ENCODE results near the gene LGALS9B. TPM values are rescaled to one million over a fixed set of nuclear protein-coding genes. Genes with fewer than 3 reads are reported as not detected.
"Not testable (repeated sequence)": the region's sequence is repeated elsewhere in the genome, so short reads cannot be mapped to it uniquely, and the experiment has no call there.

Gene LGALS9B
- not detected for polyA plus RNA-seq (ENCODE audit: insufficient read length in 4 of 4)

GRCh38 chr17:20467447-20467846 is at the start of gene LGALS9B:
Gene LGALS9B (minus strand): TSS chr17:20467539. CDS start chr17:20467470, 69 bp downstream.
- DNase-seq (ENCODE audit: low read depth in 4 of 4, low spot score in 3 of 4) = not testable (repeated sequence)

GRCh38 chr17:20516986-20517385 is 49.6 kb upstream of the LGALS9B start:
- not testable (repeated sequence) for DNase-seq (ENCODE audit: low read depth in 4 of 4, low spot score in 3 of 4)

GRCh38 chr17:20515099-20515498 is 47.8 kb upstream of the LGALS9B start:
- not testable (repeated sequence) for DNase-seq (ENCODE audit: low read depth in 4 of 4, low spot score in 3 of 4)

GRCh38 chr17:20513539-20513938 is 46.2 kb upstream of the LGALS9B start:
- DNase-seq (ENCODE audit: low read depth in 4 of 4, low spot score in 3 of 4) = not testable (repeated sequence)

GRCh38 chr17:20512378-20512777 is 45.0 kb upstream of the LGALS9B start:
- DNase-seq (ENCODE audit: low read depth in 4 of 4, low spot score in 3 of 4) = not testable (repeated sequence)

GRCh38 chr17:20511778-20512177 is 44.4 kb upstream of the LGALS9B start:
- not testable (repeated sequence) for DNase-seq (ENCODE audit: low read depth in 4 of 4, low spot score in 3 of 4)

- not testable (repeated sequence) for DNase-seq (ENCODE audit: low read depth in 4 of 4, low spot score in 3 of 4)
Observed at GRCh38 chr17:20505333-20505732, 38.0 kb upstream of the LGALS9B start.

- not testable (repeated sequence) for DNase-seq (ENCODE audit: low read depth in 4 of 4, low spot score in 3 of 4)
Observed at GRCh38 chr17:20504388-20505066, 37.2 kb upstream of the LGALS9B start.

- DNase-seq (ENCODE audit: low read depth in 4 of 4, low spot score in 3 of 4) = not testable (repeated sequence)
Observed at GRCh38 chr17:20501896-20502295, 34.6 kb upstream of the LGALS9B start.

- DNase-seq (ENCODE audit: low read depth in 4 of 4, low spot score in 3 of 4) = not testable (repeated sequence)
Observed at GRCh38 chr17:20500346-20500745, 33.0 kb upstream of the LGALS9B start.

- not testable (repeated sequence) for DNase-seq (ENCODE audit: low read depth in 4 of 4, low spot score in 3 of 4)
Observed at GRCh38 chr17:20495420-20495819, 28.1 kb upstream of the LGALS9B start.

- DNase-seq (ENCODE audit: low read depth in 4 of 4, low spot score in 3 of 4) = not testable (repeated sequence)
Observed at GRCh38 chr17:20494735-20495134, 27.4 kb upstream of the LGALS9B start.

- DNase-seq (ENCODE audit: low read depth in 4 of 4, low spot score in 3 of 4) = not testable (repeated sequence)
Observed at GRCh38 chr17:20494147-20494546, 26.8 kb upstream of the LGALS9B start.

GRCh38 chr17:20492971-20493370 is 25.6 kb upstream of the LGALS9B start:
- DNase-seq (ENCODE audit: low read depth in 4 of 4, low spot score in 3 of 4) = not testable (repeated sequence)

GRCh38 chr17:20492099-20492498 is 24.8 kb upstream of the LGALS9B start:
- not testable (repeated sequence) for DNase-seq (ENCODE audit: low read depth in 4 of 4, low spot score in 3 of 4)

GRCh38 chr17:20484930-20485329 is 17.6 kb upstream of the LGALS9B start:
- DNase-seq (ENCODE audit: low read depth in 4 of 4, low spot score in 3 of 4) = not testable (repeated sequence)

GRCh38 chr17:20479889-20480591 is 12.7 kb upstream of the LGALS9B start:
- not testable (repeated sequence) for DNase-seq (ENCODE audit: low read depth in 4 of 4, low spot score in 3 of 4)

GRCh38 chr17:20477398-20478071 is 10.2 kb upstream of the LGALS9B start:
- DNase-seq (ENCODE audit: low read depth in 4 of 4, low spot score in 3 of 4) = not testable (repeated sequence)

- not testable (repeated sequence) for DNase-seq (ENCODE audit: low read depth in 4 of 4, low spot score in 3 of 4)
Observed at GRCh38 chr17:20475137-20475831, 7.9 kb upstream of the LGALS9B start.

GRCh38 chr17:20474081-20474480 is 6.7 kb upstream of the LGALS9B start:
- DNase-seq (ENCODE audit: low read depth in 4 of 4, low spot score in 3 of 4) = not testable (repeated sequence)

- DNase-seq (ENCODE audit: low read depth in 4 of 4, low spot score in 3 of 4) = not testable (repeated sequence)
Observed at GRCh38 chr17:20469946-20470345, 2.6 kb upstream of the LGALS9B start.

All from left renal pelvis (tissue), 4 donors.